ENCODE data around the gene ABLIM2.

DNA sequence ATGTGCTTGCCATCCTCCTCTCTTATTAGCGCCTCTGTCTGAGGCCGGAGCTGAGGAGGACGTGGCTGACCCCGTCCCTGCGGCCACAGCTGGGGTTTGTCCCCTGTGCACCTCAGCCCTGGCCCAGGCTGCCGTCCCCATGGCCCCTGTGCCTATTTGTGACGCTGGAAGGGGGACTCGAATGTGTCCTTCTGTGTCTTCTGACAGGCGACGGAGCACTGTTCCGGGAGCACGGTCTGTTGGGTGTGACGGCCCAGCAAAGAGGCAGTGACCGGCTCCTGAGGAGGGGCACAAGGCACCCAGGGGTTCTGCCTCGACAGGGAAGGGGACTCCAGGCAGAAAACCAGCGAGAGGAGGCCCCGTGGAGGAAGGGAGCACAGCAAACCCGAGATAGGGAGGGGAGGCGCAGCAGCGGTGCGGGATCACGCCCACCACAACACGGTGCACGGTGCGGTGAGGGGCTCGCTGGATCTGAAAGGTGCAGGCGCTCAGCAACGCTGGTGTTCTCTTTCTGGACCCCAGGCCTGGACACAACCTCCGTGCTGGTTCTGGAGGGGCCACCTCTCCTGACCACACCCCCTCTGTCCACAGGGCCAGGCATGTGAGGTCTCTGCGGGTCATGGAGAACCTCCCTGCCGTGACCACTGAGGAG is 46.1 kb upstream of the ABLIM2 start:
- TF ChIP-seq, protein P1, sequence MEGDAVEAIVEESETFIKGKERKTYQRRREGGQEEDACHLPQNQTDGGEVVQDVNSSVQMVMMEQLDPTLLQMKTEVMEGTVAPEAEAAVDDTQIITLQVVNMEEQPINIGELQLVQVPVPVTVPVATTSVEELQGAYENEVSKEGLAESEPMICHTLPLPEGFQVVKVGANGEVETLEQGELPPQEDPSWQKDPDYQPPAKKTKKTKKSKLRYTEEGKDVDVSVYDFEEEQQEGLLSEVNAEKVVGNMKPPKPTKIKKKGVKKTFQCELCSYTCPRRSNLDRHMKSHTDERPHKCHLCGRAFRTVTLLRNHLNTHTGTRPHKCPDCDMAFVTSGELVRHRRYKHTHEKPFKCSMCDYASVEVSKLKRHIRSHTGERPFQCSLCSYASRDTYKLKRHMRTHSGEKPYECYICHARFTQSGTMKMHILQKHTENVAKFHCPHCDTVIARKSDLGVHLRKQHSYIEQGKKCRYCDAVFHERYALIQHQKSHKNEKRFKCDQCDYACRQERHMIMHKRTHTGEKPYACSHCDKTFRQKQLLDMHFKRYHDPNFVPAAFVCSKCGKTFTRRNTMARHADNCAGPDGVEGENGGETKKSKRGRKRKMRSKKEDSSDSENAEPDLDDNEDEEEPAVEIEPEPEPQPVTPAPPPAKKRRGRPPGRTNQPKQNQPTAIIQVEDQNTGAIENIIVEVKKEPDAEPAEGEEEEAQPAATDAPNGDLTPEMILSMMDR (conservative IDR thresholded peaks at IDR 0.05 in 1 of 2, IDR thresholded peaks at IDR 0.05 in 1 of 2; ENCODE audit: extremely low read depth in 1 of 2, insufficient read depth in 1 of 2, low read depth in 1 of 2, low read length in 2 of 2) = no peak
- TF ChIP-seq EZH2 (IDR thresholded peaks at IDR 0.05; ENCODE audit: borderline replicate concordance, low read length) = no peak

All from mammary epithelial cell (primary cell).